ENCODE data around the gene UNC50. TPM values are rescaled to one million over a fixed set of nuclear protein-coding genes. Genes with fewer than 3 reads are reported as not detected.
"Not testable (repeated sequence)": the region's sequence is repeated elsewhere in the genome, so short reads cannot be mapped to it uniquely, and the experiment has no call there.

The UNC50 gene
- total and polyA plus RNA-seq, 8 donors = 48.1 to 63.6 (median 54.6) TPM

DNA sequence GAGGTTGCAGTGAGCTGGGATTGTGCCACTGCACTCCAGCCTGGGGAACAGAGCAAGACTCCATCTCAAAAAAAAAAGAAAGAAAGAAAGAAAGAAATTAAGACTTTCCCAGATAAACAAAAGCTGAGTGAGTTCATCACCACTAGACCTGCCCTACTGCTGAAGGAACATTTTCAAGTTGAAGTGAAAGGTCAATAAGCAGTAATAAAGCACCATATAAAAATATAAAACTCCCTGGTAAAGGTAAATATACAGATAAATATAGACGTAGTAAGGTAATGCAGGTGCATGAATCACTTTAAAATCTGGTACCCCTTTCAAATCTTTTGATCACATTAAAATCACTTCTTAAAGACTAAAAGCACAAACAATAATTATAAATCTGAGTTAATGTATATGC, 42.6 kb downstream of the UNC50 start:
- Histone ChIP-seq H3K9me3 (no peaks in the 10 kb centered on the region), H3K36me3 (peaks cover 0 to 27% of the 10 kb centered on the region in 2 donors), H3K27ac (no peak overlapping the region), H3K27me3 (no peaks in the 10 kb centered on the region), H3K4me3 (no peak overlapping the region), H3K4me1 (peaks cover 0 to 20% of the 10 kb centered on the region in 2 donors)
- TF ChIP-seq, protein P1, sequence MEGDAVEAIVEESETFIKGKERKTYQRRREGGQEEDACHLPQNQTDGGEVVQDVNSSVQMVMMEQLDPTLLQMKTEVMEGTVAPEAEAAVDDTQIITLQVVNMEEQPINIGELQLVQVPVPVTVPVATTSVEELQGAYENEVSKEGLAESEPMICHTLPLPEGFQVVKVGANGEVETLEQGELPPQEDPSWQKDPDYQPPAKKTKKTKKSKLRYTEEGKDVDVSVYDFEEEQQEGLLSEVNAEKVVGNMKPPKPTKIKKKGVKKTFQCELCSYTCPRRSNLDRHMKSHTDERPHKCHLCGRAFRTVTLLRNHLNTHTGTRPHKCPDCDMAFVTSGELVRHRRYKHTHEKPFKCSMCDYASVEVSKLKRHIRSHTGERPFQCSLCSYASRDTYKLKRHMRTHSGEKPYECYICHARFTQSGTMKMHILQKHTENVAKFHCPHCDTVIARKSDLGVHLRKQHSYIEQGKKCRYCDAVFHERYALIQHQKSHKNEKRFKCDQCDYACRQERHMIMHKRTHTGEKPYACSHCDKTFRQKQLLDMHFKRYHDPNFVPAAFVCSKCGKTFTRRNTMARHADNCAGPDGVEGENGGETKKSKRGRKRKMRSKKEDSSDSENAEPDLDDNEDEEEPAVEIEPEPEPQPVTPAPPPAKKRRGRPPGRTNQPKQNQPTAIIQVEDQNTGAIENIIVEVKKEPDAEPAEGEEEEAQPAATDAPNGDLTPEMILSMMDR (IDR thresholded peaks at IDR 0.05) = no peak
- intact Hi-C loops (cut with DNase I) = no loop called here
- ATAC-seq = no peak
- no peak for DNase-seq

DNA sequence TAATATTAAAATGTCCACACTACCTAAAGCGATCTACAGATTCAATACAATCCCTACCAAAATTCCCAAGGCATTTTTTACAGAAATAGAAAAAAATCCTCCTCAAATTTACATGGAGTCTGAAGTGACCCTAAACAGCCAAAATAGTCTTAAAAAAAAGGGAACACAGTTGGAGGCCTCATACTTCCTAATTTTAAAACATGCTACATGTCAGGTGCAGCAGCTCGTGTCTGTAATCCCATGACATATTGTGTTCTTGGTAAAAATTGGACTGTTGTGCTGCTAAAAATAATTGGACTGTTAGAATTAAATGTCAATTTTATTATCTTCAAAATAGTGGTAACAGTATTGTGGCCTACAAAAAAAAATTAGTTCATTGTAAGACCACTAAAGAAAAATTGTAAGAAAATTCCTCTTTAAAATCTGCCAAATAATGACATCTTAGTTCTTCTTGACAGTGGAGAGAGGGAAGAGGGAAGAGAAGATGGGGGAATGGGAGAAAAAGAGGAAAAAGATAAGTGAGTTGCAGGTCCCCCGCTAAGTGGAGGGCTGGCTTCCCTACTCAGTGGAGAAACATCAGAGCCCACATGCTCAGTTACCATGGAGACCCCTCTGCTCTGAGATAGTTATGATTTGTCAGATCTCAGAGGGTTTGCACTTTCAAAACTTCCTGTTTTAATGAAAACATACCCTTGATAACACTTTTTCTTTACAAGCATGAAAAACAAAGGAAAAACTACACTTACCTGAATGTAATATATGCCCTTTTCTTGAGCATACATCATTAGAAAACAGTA, 46.5 kb downstream of the UNC50 start:
- Histone ChIP-seq H3K36me3 (no peaks in the 10 kb centered on the region), H3K4me3 (no peak overlapping the region), H3K27me3 (no peaks in the 10 kb centered on the region), H3K4me1 (peaks cover 0 to 32% of the 10 kb centered on the region in 2 donors), H3K27ac (peak overlapping the region; percentile 9 to 57), H3K9me3 (no peaks in the 10 kb centered on the region)
- TF ChIP-seq, protein P1 (IDR thresholded peaks at IDR 0.05) = no peak
- ATAC-seq (peak; percentile 43), DNase-seq (peak in 1 of 4 donors; percentile 8)
- intact Hi-C loops (cut with DNase I) = no loop called here

DNA sequence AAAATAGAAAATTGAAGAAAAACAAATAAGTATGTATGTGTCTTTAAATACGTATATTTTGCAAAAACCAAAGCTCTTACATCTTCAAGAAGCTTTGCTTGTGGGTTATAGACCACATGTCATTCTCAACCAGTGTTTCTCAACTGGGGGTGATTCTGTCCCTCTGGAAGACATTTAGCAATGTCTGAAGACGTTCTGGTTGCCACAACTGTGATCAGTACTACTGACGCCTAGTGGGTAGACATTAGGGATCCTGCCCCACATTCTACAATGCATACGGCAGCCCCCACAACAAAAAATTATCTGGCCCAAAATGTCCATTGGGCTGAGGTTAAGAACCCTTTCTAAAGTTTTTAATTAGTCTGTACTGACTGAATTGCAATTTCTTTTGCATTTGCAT, 48.4 kb downstream of the UNC50 start:
- Histone ChIP-seq H3K36me3 (no peaks in the 10 kb centered on the region), H3K4me3 (no peak overlapping the region), H3K27me3 (no peaks in the 10 kb centered on the region), H3K4me1 (peaks cover 0 to 32% of the 10 kb centered on the region in 2 donors), H3K9me3 (no peaks in the 10 kb centered on the region), H3K27ac (peak overlapping the region in 1 of 2 donors; percentile 10)
- intact Hi-C loops (cut with DNase I) = no loop called here
- ATAC-seq (peak; percentile 26), DNase-seq (no peak)
- TF ChIP-seq, protein P1 (IDR thresholded peaks at IDR 0.05) = no peak

DNA sequence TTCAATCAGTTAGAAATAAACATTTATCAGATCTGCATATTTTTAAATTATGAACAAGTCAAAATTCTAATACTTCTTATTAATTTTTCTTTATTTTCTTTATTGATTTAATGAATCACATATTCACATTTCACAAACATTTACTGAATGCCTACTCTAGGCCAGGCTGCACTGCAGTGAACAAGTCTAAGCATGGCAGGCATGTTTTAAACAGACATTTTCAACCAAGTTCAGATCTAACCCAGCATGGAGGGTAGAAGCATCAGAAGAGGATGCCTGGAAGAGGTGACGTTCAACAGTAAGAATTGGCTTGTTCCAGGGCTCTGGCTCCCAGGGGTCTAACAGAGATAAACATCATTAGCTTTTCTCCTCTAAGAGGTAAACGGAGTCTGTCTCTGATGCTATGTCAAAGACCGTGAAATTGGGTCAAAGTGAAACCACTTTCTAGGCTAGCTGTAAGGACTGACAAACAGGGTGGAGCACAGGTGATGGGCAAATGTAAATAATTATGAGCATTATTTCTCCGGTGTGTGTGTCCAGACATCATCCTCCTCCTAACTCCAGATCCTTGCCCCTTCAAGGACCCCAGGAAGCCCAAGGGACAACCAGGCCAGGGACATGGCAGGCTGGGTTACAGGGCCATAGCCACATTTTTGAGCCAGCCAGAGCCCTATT, 50.6 kb downstream of the UNC50 start:
- intact Hi-C loops (cut with DNase I) = no loop called here
- Histone ChIP-seq H3K4me1 (peaks cover 0 to 34% of the 10 kb centered on the region in 2 donors), H3K9me3 (no peaks in the 10 kb centered on the region), H3K36me3 (no peaks in the 10 kb centered on the region), H3K27ac (no peak overlapping the region), H3K4me3 (no peak overlapping the region), H3K27me3 (no peaks in the 10 kb centered on the region)
- ATAC-seq = no peak
- TF ChIP-seq, protein P1 (IDR thresholded peaks at IDR 0.05) = no peak
- DNase-seq = no peak

DNA sequence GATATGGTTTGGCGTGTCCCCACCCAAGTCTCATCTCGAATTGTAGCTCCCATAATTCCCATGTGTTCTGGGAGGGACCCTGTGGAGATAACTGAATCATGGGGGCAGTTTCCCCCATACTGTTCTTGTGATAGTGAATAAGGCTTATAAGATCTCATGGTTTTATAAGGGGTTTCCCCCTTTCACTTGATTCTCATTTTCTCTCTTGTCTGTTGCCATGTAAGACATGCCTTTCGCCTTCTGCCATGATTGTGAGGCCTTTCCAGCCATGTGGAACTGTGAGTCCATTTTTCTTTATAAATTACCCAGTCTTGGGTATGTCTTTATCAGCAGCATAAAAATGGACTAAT, 51.1 kb downstream of the UNC50 start:
- H3K4me3 ChIP-seq; ATAC-seq; H3K9me3 ChIP-seq; H3K27ac ChIP-seq; H3K27me3 ChIP-seq; DNase-seq; H3K36me3 ChIP-seq; intact Hi-C loops (cut with DNase I): not testable (repeated sequence)
- H3K4me1 ChIP-seq = peaks cover 0 to 38% of the 10 kb centered on the region in 2 donors
